Esophagus squamous epithelium (tissue), 5 donors: Measurements from ENCODE around the gene NMUR2. TPM values are rescaled to one million over a fixed set of nuclear protein-coding genes. Genes with fewer than 3 reads are reported as not detected.
A peak's percentile ranks its signal among the peaks of the same experiment; 100 is the strongest.

Source experiments
- DNase-seq: peaks from one replicate; lab custom pipeline; 2025; lab: John Stamatoyannopoulos, UW
- H3K27ac ChIP-seq, 4 donors: fragments of 200-600 bp; sonication (generic); one replicate each; pipeline ENCODE4 v1.5.1; 2016 to 2019; ENCODE audit warnings: mild to moderate bottlenecking in 1 of 4
- H3K27me3 ChIP-seq, 4 donors: fragments of 200-600 bp; sonication (generic); 1 replicate in 3 of 4; 2 replicates in 1 of 4; pipeline versions ENCODE4 v1.5.1 to v1.6.0; 2017 to 2021; ENCODE audit warnings: antibody characterized with exemption in 1 of 4
- H3K36me3 ChIP-seq, 3 donors: fragments of 200-600 bp; sonication (generic); one replicate each; pipeline ENCODE4 v1.5.1; 2016 to 2019
- H3K4me1 ChIP-seq, 3 donors: fragments of 200-600 bp; sonication (generic); one replicate each; pipeline ENCODE4 v1.5.1; 2017 to 2019
- H3K4me3 ChIP-seq, 4 donors: fragments of 200-600 bp; sonication (generic); 1 replicate in 3 of 4; 2 replicates in 1 of 4; pipeline ENCODE4 v1.5.1; 2016 to 2019; ENCODE audit warnings: mild to moderate bottlenecking in 2 of 4, moderate library complexity in 1 of 4
- H3K9me3 ChIP-seq, 3 donors: fragments of 200-600 bp; sonication (generic); one replicate each; pipeline ENCODE4 v1.5.1; 2016 to 2019
- CTCF ChIP-seq, 6 experiments: fragments of 450-650 bp in 4 of 6; fragments of 200-600 bp in 2 of 6; sonication (generic) in 2 of 6; IDR thresholded peaks; one replicate each; pipeline ENCODE4 v1.5.1; 2016 to 2019; ENCODE audit warnings: antibody characterized with exemption in 6 of 6, mild to moderate bottlenecking in 4 of 6, moderate library complexity in 4 of 6
- POLR2A ChIP-seq, 4 donors: fragments of 450-650 bp; IDR thresholded peaks; one replicate each; pipeline ENCODE4 v1.6.1; 2017; ENCODE audit warnings: antibody characterized with exemption in 4 of 4, mild to moderate bottlenecking in 4 of 4, moderate library complexity in 3 of 4
- WGBS, 2 donors: methylation state at CpG; one replicate each; pipeline ENCODE4 v1.1.5; 2018; 5-methylcytosine and 5-hydroxymethylcytosine counted together
- intact Hi-C: fragments of 100-400 bp; cut with DNase I; formaldehyde crosslinking; loops from one replicate; pipeline ENCODE4 v1.15.0; 2022
- total RNA-seq, 4 donors: library from RNA; depleted of rRNA; stranded (reverse); fragments of >200 nt; gene quantifications; one replicate each; pipeline ENCODE4 v1.1.0, GENCODE V29; 2016
- donor health status: DM: yes; HTN: yes; CAD: no.

NMUR2 gene
- total RNA-seq, 4 donors from 2014 or later: not detected

- Histone ChIP-seq H3K9me3 (no peaks in the 10 kb centered on the region), H3K4me1 (no peaks in the 10 kb centered on the region), H3K4me3 (no peak overlapping the region), H3K36me3 (no peaks in the 10 kb centered on the region), H3K27me3 (no peaks in the 10 kb centered on the region), H3K27ac (no peak overlapping the region)
- TF ChIP-seq POLR2A (IDR thresholded peaks at IDR 0.05) (no peak), CTCF (IDR thresholded peaks at IDR 0.05) (no peak)
- DNase-seq: no peak
- WGBS, 2 donors: 0 to 86% methylated on average over 1 of the region's 1 CpG
- intact Hi-C loops: no loop called here
Observed at GRCh38 chr5:152355061-152355460, 50.0 kb downstream of the NMUR2 start.

GRCh38 chr5:152353001-152353400 is 52.1 kb downstream of the NMUR2 start:
- Histone ChIP-seq H3K36me3 (no peaks in the 10 kb centered on the region), H3K4me1 (no peaks in the 10 kb centered on the region), H3K27me3 (no peaks in the 10 kb centered on the region), H3K4me3 (no peak overlapping the region), H3K27ac (no peak overlapping the region), H3K9me3 (no peaks in the 10 kb centered on the region)
- intact Hi-C loops: no loop called here
- no peak for DNase-seq
- TF ChIP-seq CTCF (IDR thresholded peaks at IDR 0.05): no peak
- TF ChIP-seq POLR2A (IDR thresholded peaks at IDR 0.05): no peak
- WGBS, 2 donors: 61 to 75% methylated on average over 3 of the region's 3 CpGs

- WGBS, 2 donors: 12 to 22% methylated on average over 8 of the region's 8 CpGs
- no peaks in the 10 kb centered on the region for H3K36me3 ChIP-seq
- no peak overlapping the region for H3K27ac ChIP-seq
- intact Hi-C loops: no loop called here
- DNase-seq: no peak
- no peaks in the 10 kb centered on the region for H3K4me1 ChIP-seq
- no peak overlapping the region for H3K4me3 ChIP-seq
- no peaks in the 10 kb centered on the region for H3K27me3 ChIP-seq
- H3K9me3 ChIP-seq: no peaks in the 10 kb centered on the region
- no peak for TF ChIP-seq POLR2A (IDR thresholded peaks at IDR 0.05)
- TF ChIP-seq CTCF (IDR thresholded peaks at IDR 0.05): peak; percentile 27 to 67 (median 60)
Observed at GRCh38 chr5:152349683-152350526, 55.2 kb downstream of the NMUR2 start.
